Activated CD4-positive, alpha-beta T cell treated with anti-CD3 and anti-CD28 coated beads, Interleukin-2, amount 50 U/mL, for 4 hours (primary cell): ENCODE results near the gene ZNF681.
"Not testable (repeated sequence)": the region's sequence is repeated elsewhere in the genome, so short reads cannot be mapped to it uniquely, and the experiment has no call there.

Experiments used
- DNase-seq, 2 experiments: peaks; one replicate each; pipeline ENCODE4 v3.0.0-alpha.2; 2020

Gene ZNF681

GRCh38 chr19:23772675-23773063, 14.0 kb upstream of the ZNF681 start:
- no peak for DNase-seq

DNA sequence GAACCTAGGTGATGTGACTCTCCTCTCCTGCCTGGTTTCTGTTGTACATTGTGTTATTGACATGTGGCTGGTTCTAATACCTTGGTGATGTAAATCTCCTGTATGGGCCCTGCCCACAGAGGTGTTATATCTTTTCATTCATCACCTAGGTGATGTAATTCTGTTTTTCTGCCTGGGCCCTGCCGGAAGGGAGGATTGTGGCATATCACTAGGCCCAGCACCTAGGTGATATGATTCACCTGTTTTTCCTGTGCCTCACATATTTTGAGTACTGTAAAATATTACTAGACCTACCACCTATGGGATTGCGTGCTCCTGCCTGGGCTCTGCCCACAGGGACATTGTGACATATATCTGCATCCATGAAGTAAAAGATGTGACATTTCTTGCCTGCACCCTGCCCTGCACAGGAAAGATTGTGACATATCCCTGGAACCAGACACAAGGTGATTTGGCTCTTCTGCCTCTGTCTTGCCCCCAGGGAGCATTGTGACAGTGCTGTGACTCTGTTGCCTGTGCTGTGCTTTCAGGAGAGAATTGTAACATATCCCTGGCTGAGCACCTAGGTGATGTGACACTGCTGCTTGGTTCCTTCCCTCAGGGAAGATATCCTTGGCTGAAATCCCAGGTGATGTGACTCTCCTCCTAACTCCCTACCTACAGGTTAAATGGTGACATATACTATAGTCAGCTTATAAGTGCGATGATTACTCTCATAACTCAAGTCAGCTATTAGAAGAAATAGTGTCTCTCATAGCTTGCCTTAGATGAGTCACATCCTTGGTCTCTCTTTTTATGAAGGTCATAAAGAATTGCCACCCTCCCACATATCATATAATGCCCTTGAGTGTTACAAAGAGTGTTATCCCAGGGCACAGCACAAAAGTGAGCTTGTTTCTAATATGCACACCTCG, 13.3 kb upstream of the ZNF681 start:
- no peak for DNase-seq

DNA sequence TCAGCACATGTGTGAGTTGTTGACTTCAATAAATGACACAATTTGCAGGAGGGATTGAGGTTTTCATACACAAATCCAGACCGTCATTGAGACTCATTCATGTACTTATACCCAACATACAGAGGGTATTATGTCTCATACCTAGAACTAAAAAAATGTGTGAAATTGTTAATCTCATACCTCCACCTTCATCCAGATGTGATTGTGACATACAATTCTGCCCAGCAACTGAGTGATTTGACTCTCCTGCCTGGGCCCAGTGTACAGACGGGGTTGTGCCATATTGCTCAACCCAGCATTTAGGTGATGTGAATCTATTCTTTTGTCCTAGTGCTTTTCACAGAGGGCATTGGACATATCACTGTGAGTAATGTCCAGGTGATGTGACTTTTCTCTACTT, 12.6 kb upstream of the ZNF681 start:
- DNase-seq, result no peak

GRCh38 chr19:23770672-23771250, 12.1 kb upstream of the ZNF681 start:
- DNase-seq, result no peak

- DNase-seq, result no peak
Measured at GRCh38 chr19:23769691-23770468, 11.2 kb upstream of the ZNF681 start.

DNA sequence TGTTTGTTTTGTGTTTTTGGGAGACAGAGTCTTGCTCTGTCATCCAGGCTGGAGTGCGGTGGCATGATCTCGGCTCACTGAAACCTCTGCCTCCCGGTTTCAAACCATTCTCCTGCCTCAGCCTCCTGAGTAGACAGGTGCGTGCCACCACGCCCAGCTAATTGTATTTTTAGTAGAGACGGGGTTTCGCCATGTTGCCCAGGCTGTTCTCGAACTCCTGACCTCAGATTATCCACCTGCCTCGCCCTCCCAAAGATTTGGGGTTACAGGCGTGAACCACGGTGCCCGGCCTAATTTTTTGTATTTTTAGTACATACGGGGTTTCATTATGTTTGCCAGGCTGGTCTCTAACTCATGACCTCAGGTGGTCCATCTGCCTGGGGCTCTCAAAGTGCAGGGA, 8.3 kb upstream of the ZNF681 start:
- DNase-seq, result no peak

GRCh38 chr19:23764781-23765180, 6.1 kb upstream of the ZNF681 start:
- no peak for DNase-seq

GRCh38 chr19:23762884-23763711, 4.4 kb upstream of the ZNF681 start:
- DNase-seq, result peak; percentile 74 to 77

GRCh38 chr19:23762548-23762883, 3.8 kb upstream of the ZNF681 start:
- no peak for DNase-seq

- DNase-seq, result not testable (repeated sequence)
Measured at GRCh38 chr19:23760326-23760725, 1.6 kb upstream of the ZNF681 start.

- not testable (repeated sequence) for DNase-seq
Measured at GRCh38 chr19:23743633-23744232, 15.0 kb downstream of the ZNF681 start.

DNA sequence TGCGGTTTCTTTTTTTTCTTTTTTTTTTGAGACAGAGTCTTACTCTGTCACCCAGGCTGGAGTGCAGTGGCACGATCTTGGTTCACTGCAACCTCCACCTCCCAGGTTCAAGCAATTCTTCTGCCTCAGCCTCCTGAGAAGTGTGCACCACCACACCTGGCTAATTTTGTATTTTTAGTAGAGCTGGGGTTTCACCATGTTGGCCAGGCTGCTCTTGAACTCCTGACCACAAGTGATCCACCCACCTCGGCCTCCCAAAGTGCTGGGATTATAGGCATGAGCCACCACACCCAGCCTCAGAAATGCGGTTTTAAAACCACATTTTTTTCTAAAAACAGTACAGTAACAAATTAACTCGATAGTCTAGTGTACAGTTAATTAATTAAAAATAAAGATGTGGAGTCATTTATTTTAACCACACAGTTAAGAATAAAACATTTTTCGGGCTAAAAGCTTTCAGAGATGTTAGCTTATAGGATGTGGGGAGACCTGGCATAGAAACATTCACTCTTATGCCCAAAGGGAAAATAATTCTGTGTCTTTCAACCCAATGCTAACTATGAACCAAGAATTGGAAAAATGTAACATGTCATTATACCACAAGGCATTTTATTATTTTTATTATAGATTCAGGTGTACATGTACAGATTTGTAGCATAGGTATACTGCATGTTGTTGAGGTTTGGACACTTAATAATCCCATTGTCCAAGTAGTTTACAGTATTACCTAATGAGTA, 27.8 kb downstream of the ZNF681 start:
- DNase-seq, result not testable (repeated sequence)

GRCh38 chr19:23724161-23724560, 34.5 kb downstream of the ZNF681 start:
- DNase-seq, result not testable (repeated sequence)

- DNase-seq, result no peak
Measured at GRCh38 chr19:23718802-23719201, 39.9 kb downstream of the ZNF681 start.

DNA sequence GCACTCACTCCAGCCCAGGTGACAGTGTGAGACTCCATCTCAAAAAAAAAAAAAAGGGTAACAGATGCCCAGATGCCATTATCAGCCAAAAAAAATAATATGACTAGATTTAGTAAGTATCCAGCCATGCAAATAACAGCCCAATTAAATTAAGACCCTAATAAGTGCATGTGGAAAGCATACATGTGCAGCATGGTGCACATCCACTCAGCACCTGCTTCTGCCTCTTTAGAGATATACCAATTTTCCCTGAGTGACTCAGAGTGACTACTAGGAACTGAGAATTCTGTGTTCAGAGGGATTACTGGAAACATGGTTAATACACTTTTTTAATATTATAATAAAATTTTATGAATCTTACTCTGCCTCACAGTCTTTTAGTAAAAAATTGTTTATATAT, 41.9 kb downstream of the ZNF681 start:
- no peak for DNase-seq

- no peak for DNase-seq
Measured at GRCh38 chr19:23709347-23709746, 49.3 kb downstream of the ZNF681 start.

GRCh38 chr19:23706657-23707056, 52.0 kb downstream of the ZNF681 start:
- DNase-seq, result no peak

GRCh38 chr19:23699521-23699860, 59.2 kb downstream of the ZNF681 start:
- no peak for DNase-seq

- DNase-seq, result no peak
Measured at GRCh38 chr19:23698711-23699520, 59.8 kb downstream of the ZNF681 start.

GRCh38 chr19:23692937-23693336, 65.8 kb downstream of the ZNF681 start:
- DNase-seq, result not testable (repeated sequence)
